H1 (cell line): ENCODE results near the gene LYPD6B. TPM values are rescaled to one million over a fixed set of nuclear protein-coding genes. Genes with fewer than 3 reads are reported as not detected.

Experiments
- ASH2L ChIP-seq: fragments of 200-600, 300-600 bp; sonication (generic); IDR thresholded peaks from one replicate; pipeline ENCODE4 v1.7.1; 2017; ENCODE audit warnings: low read length
- CBX5 ChIP-seq: fragments of 300-800, 300-1000 bp; sonication (generic); IDR thresholded peaks from 2 replicates; pipeline ENCODE4 v1.7.1; 2016; ENCODE audit warnings: antibody characterized with exemption, low read length, low read depth
- EGR1 ChIP-seq: IDR thresholded peaks from 2 replicates; pipeline ENCODE4 v1.6.1; 2011; ENCODE audit warnings: low read depth, low read length, borderline replicate concordance
- GABPA ChIP-seq: IDR thresholded peaks from 2 replicates; pipeline ENCODE4 v1.6.1; 2011; ENCODE audit warnings: mild to moderate bottlenecking, low read length, moderate library complexity, borderline replicate concordance; ENCODE audit not compliant: insufficient read depth
- POLR2AphosphoS5 ChIP-seq: IDR thresholded peaks from 2 replicates; pipeline ENCODE4 v1.6.1; 2011; ENCODE audit warnings: low read depth, low read length
- SIRT6 ChIP-seq: IDR thresholded peaks from one replicate; pipeline ENCODE4 v1.7.1; 2012; ENCODE audit warnings: low read length, inconsistent platforms
- ZNF274 ChIP-seq: IDR thresholded peaks from 2 replicates; pipeline ENCODE4 v1.7.0; 2012; ENCODE audit warnings: low read length, borderline replicate concordance; ENCODE audit errors: extremely low read depth
- polyA plus RNA-seq, 7 experiments: library from polyadenylated mRNA; depleted of rRNA in 3 of 7; stranded (reverse) in 5 of 7; unstranded in 2 of 7; fragments of >200 nt in 5 of 7; fragments of 200-250 nt in 2 of 7; gene quantifications; 1 replicate in 5 of 7; 2 replicates in 1 of 7; 4 replicates in 1 of 7; pipeline versions ENCODE4 v1.2.1 to v1.2.3, GENCODE V29; 2011 to 2013; ENCODE audit warnings: missing spikeins in 2 of 7, mixed read lengths in 2 of 7
- total RNA-seq: library from RNA; stranded (reverse); fragmentation: NEBNext Ultra II Directional; extraction: Animal tissue kit (Norgen Biotek cat#: 25700); gene quantifications from 2 replicates; pipeline ENCODE4 v1.2.1, GENCODE V29; 2021
- TF ChIP-seq, protein P1 (sequence below): IDR thresholded peaks from 2 replicates; pipeline ENCODE4 v1.6.1; 2011; ENCODE audit warnings: low read length, improper control_type of control experiment

Gene LYPD6B
- total and polyA plus RNA-seq, 2 of the 8 experiments (the other 6 are each of a cell fraction or from before 2014, with no cell fraction given) = 2.2 to 3.5 TPM

DNA sequence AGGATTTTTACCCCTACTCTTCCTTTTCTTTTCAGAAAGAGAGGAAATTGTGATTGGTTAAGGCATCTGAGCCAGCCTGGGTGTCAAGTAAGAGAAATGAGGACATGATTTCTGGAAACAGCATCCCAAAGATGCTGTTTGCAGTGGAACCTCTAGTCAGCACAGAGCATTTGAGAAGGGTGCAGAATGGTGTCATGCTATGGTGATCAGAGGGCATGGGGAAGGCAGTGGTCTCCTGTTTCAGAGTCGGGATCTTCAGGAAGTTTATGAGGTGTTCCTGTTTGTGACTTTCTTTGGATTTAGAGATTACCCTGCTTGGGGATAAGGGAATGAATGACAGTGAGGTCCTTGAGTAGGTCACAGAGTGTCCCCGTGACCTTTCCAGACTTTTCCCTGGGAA lies 117.5 kb downstream of the LYPD6B start (continued):
- TF ChIP-seq SIRT6 (no peak), ZNF274 (no peak), CBX5 (no peak), EGR1 (no peak), POLR2AphosphoS5 (no peak), GABPA (no peak), ASH2L (no peak)
- TF ChIP-seq, protein P1, sequence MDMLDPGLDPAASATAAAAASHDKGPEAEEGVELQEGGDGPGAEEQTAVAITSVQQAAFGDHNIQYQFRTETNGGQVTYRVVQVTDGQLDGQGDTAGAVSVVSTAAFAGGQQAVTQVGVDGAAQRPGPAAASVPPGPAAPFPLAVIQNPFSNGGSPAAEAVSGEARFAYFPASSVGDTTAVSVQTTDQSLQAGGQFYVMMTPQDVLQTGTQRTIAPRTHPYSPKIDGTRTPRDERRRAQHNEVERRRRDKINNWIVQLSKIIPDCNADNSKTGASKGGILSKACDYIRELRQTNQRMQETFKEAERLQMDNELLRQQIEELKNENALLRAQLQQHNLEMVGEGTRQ = no peak
